HepG2 (cell line): ENCODE measurements around the gene TBCD. TPM values are rescaled to one million over a fixed set of nuclear protein-coding genes. Genes with fewer than 3 reads are reported as not detected.

Source experiments
- ATAC-seq: fragments of 200-7000 bp; cut with Tn5 transposase; 3 replicates; pipeline ENCODE4 v1.9.1; 2020; ENCODE audit warnings: mild to moderate bottlenecking, moderate library complexity
- BruUV-seq: library from RNA; stranded (reverse); fragments of 400-500 nt; replicated peaks from 2 replicates; lab custom pipeline; 2021; lab: Mats Ljungman, UMichigan
- CTCF ChIA-PET: fragments of 300-600 bp; formaldehyde crosslinking; extraction: SDS; loops from one replicate; lab custom pipeline; 2021; ENCODE audit warnings: low total read pairs, inconsistent platforms, low intra/inter-chr PET ratio; lab: Yijun Ruan, JAX
- POLR2A ChIA-PET: fragments of 350-600 bp; sonication (Branson Sonifier 250); formaldehyde crosslinking; loops from one replicate; lab custom pipeline; 2020; ENCODE audit warnings: antibody characterized with exemption, inconsistent platforms; lab: Yijun Ruan, JAX
- DNase-seq: peaks from one replicate; pipeline ENCODE4 v3.0.0-alpha.2; 2015; ENCODE audit warnings: low spot score
- FAIRE-seq: peaks from 3 replicates; lab custom pipeline; 2011; peaks lifted over from hg19 to GRCh38; lab: Jason Lieb, UNC
- H2AFZ ChIP-seq: one replicate; pipeline ENCODE4 v1.6.1; 2011; ENCODE audit warnings: low read length, inconsistent platforms
- H3K27ac ChIP-seq: fragments of 300-600 bp; 3 replicates; pipeline ENCODE4 v1.8.0; 2011; ENCODE audit warnings: mixed run types, mild to moderate bottlenecking, mixed read lengths, low read length, inconsistent platforms; ENCODE audit not compliant: insufficient read depth; ENCODE audit errors: extremely low read length
- H3K27me3 ChIP-seq, 2 experiments: fragments of 200-600 bp in 1 of 2; 2 replicates in 1 of 2; 3 replicates in 1 of 2; pipeline versions ENCODE4 v1.6.0 to v1.8.0; 2011; ENCODE audit warnings: low read length in 2 of 2, mild to moderate bottlenecking in 2 of 2, moderate library complexity in 2 of 2, inconsistent platforms in 1 of 2; ENCODE audit not compliant: insufficient read depth in 2 of 2, control insufficient read depth in 1 of 2
- H3K36me3 ChIP-seq, 2 experiments: fragments of 200-600 bp in 1 of 2; replicated peaks in 1 of 2; 2 replicates in 1 of 2; 3 replicates in 1 of 2; pipeline versions ENCODE4 v1.5.1 to v1.8.0; 2011; ENCODE audit warnings: low read length in 2 of 2, inconsistent platforms in 1 of 2; ENCODE audit not compliant: insufficient read depth in 2 of 2, control insufficient read depth in 1 of 2
- H3K4me1 ChIP-seq: 2 replicates; pipeline ENCODE4 v1.5.1; 2012; ENCODE audit warnings: low read length, inconsistent platforms; ENCODE audit not compliant: insufficient read depth
- H3K4me2 ChIP-seq: 2 replicates; pipeline ENCODE4 v1.6.0; 2011; ENCODE audit warnings: low read depth, low read length, inconsistent platforms
- H3K4me3 ChIP-seq, 3 experiments: fragments of 200-600 bp in 1 of 3; sonication (generic), shearing (Covaris generic) in 1 of 3; replicated peaks in 1 of 3; 2 replicates each; pipeline ENCODE4 v1.5.1; 2011 to 2016; ENCODE audit warnings: low read length in 3 of 3, inconsistent platforms in 2 of 3, low read depth in 2 of 3, mild to moderate bottlenecking in 2 of 3, control low read depth in 1 of 3, mixed read lengths in 1 of 3; ENCODE audit not compliant: insufficient read depth in 1 of 3
- H3K79me2 ChIP-seq: one replicate; pipeline ENCODE4 v1.6.1; 2011; ENCODE audit warnings: low read length, inconsistent platforms; ENCODE audit not compliant: insufficient read depth
- H3K9ac ChIP-seq: 2 replicates; pipeline ENCODE4 v1.6.0; 2011; ENCODE audit warnings: mild to moderate bottlenecking, low read depth, low read length, inconsistent platforms; ENCODE audit not compliant: insufficient read depth
- H3K9me3 ChIP-seq: 2 replicates; pipeline ENCODE4 v1.5.1; 2012; ENCODE audit warnings: mild to moderate bottlenecking, low read length
- H4K20me1 ChIP-seq: 2 replicates; pipeline ENCODE4 v1.6.0; 2011; ENCODE audit warnings: inconsistent platforms, mild to moderate bottlenecking, low read length, moderate library complexity; ENCODE audit not compliant: insufficient read depth
- ARID4A ChIP-seq: sonication (generic); formaldehyde crosslinking; IDR thresholded peaks from 2 replicates; pipeline ENCODE4 v1.5.0; 2020; ENCODE audit warnings: mild to moderate bottlenecking, missing genetic modification reagents, borderline replicate concordance
- HNRNPL ChIP-seq: fragments of 200-400 bp; formaldehyde crosslinking; IDR thresholded peaks from 2 replicates; pipeline ENCODE4 v1.6.1; 2017; ENCODE audit warnings: mild to moderate bottlenecking, low read depth, low read length
- SP2 ChIP-seq: sonication (generic); formaldehyde crosslinking; IDR thresholded peaks from 2 replicates; pipeline ENCODE4 v1.5.1; 2020; ENCODE audit warnings: mild to moderate bottlenecking, missing genetic modification reagents
- ZBTB33 ChIP-seq: sonication (generic); formaldehyde crosslinking; IDR thresholded peaks from 2 replicates; pipeline ENCODE4 v1.4.0; 2020; ENCODE audit warnings: missing genetic modification reagents
- ZNF253 ChIP-seq: sonication (generic); formaldehyde crosslinking; IDR thresholded peaks from 2 replicates; pipeline ENCODE4 v1.8.0; 2022; ENCODE audit warnings: mild to moderate bottlenecking, missing genetic modification reagents, borderline replicate concordance
- ZSCAN5A ChIP-seq: sonication (generic); formaldehyde crosslinking; IDR thresholded peaks from 2 replicates; pipeline ENCODE4 v1.8.0; 2022; ENCODE audit warnings: mild to moderate bottlenecking, missing genetic modification reagents, borderline replicate concordance
- WGBS: methylation state at CpG from one replicate; pipeline ENCODE4 v1.1.6; 2017; ENCODE audit warnings: low lambda C conversion rate; 5-methylcytosine and 5-hydroxymethylcytosine counted together
- in situ Hi-C: cut with HindIII; loops from 2 replicates; pipeline ENCODE4 v1.10.0; 2017; ENCODE audit warnings: low pct_unique_long_range_greater_than_20kb; ENCODE audit not compliant: extremely low pct_ligation_motif_present
- intact Hi-C: fragments of 100-400 bp; cut with micrococcal nuclease; formaldehyde crosslinking; loops from one replicate; pipeline ENCODE4 v1.10.0; 2022; ENCODE audit not compliant: unreplicated experiment
- polyA plus RNA-seq, 8 experiments: library from polyadenylated mRNA; depleted of rRNA in 3 of 8; stranded (reverse) in 7 of 8; unstranded in 1 of 8; fragments of >200 nt; fragmentation: Illumina TruSeq in 4 of 8; extraction: Trizol in 4 of 8; gene quantifications; 2 replicates each; pipeline versions ENCODE4 v1.2.1 to v1.2.3, GENCODE V29; 2011 to 2016; ENCODE audit warnings: low read depth in 4 of 8, missing spikeins in 1 of 8, mixed read lengths in 1 of 8; ENCODE audit not compliant: insufficient read depth in 1 of 8
- total RNA-seq, 5 experiments: library from RNA; depleted of rRNA; stranded (reverse); fragments of >200 nt; fragmentation: Illumina TruSeq; extraction: Trizol; gene quantifications; 2 replicates each; pipeline ENCODE4 v1.2.3, GENCODE V29; 2016; ENCODE audit warnings: low read depth in 1 of 5

Gene TBCD
- total and polyA plus RNA-seq, 2 of the 13 experiments (the other 11 are each of a cell fraction or from before 2014, with no cell fraction given): 33.9 to 54.8 TPM

GRCh38 chr17:82921426-82921825 is 169.6 kb downstream of the TBCD start:
- ChIA-PET CTCF (no interaction called here), POLR2A (no interaction called here)
- Histone ChIP-seq H3K9me3 (no peaks in the 10 kb centered on the region), H3K9ac (no peak overlapping the region), H3K79me2 (no peaks in the 10 kb centered on the region), H3K27me3 (no peaks in the 10 kb centered on the region), H3K4me1 (peaks cover 12% of the 10 kb centered on the region), H3K4me3 (no peak overlapping the region), H4K20me1 (no peaks in the 10 kb centered on the region), H3K27ac (no peak overlapping the region), H2AFZ (no peak overlapping the region), H3K36me3 (peaks cover 9 to 15% of the 10 kb centered on the region in 2 experiments; a peak in 4 of 5 replicates), H3K4me2 (no peak overlapping the region)
- intact Hi-C loops (no loop called here), in situ Hi-C loops (no loop called here)
- no peak for ATAC-seq
- 95% methylated on average over 13 of the region's 13 CpGs for WGBS
- no TSS peak for BruUV-seq
- TF ChIP-seq ZBTB33 (CRISPR knock-in tag) (peak; percentile 34; the same call in 1 of the 2 replicates), SP2 (CRISPR knock-in tag) (no peak)
- DNase-seq: no peak
- no peak for FAIRE-seq

- ATAC-seq: no peak
- no TSS peak for BruUV-seq
- TF ChIP-seq HNRNPL (0 out of 2 replicates have a peak, but pooled peaks have one; percentile 57), ZSCAN5A (CRISPR knock-in tag) (no peak), ZNF253 (no peak), ARID4A (CRISPR knock-in tag) (0 out of 2 replicates have a peak, but pooled peaks have one; percentile 14)
Observed at GRCh38 chr17:82922646-82923045, 170.8 kb downstream of the TBCD start.

More at GRCh38 chr17:82922646-82923045, 170.8 kb downstream of the TBCD start:
- FAIRE-seq (no peak), DNase-seq (no peak)
- CTCF ChIA-PET: no interaction called here
- H3K4me2 ChIP-seq: no peak overlapping the region
- no peak overlapping the region for H3K27ac ChIP-seq
- no peaks in the 10 kb centered on the region for H3K9me3 ChIP-seq
- WGBS: 94% methylated on average over 14 of the region's 19 CpGs
- no peak overlapping the region for H3K9ac ChIP-seq
- intact Hi-C loops: no loop called here
- H3K4me1 ChIP-seq: peaks cover 12% of the 10 kb centered on the region
- H3K27me3 ChIP-seq: no peaks in the 10 kb centered on the region
- in situ Hi-C loops: no loop called here
- H3K4me3 ChIP-seq: no peak overlapping the region
- no peak overlapping the region for H2AFZ ChIP-seq
- POLR2A ChIA-PET: no interaction called here
- no peaks in the 10 kb centered on the region for H3K79me2 ChIP-seq
- H3K36me3 ChIP-seq: peaks cover 17 to 26% of the 10 kb centered on the region in 2 experiments; a peak in 4 of 5 replicates
- H4K20me1 ChIP-seq: no peaks in the 10 kb centered on the region
